Tongue (tissue), 2 donors: ENCODE data around the gene OR8A1. TPM values are rescaled to one million over a fixed set of nuclear protein-coding genes. Genes with fewer than 3 reads are reported as not detected.

Experiments used
- DNase-seq: peaks from one replicate; pipeline ENCODE4 v3.0.0-alpha.2; 2015
- total RNA-seq: library from RNA; depleted of rRNA; stranded (reverse); fragments of >200 nt; gene quantifications from one replicate; pipeline ENCODE4 v1.2.3, GENCODE V29; 2014

OR8A1 gene
- not detected for total RNA-seq

GRCh38 chr11:124569697-124570096 is at the start of gene OR8A1:
Gene OR8A1, plus strand, starts transcription at chr11:124569997. Its CDS starts 123 bp downstream, at chr11:124570120.
- DNase-seq = no peak

- no peak for DNase-seq
These were observed 49.3 kb upstream of the OR8A1 start for GRCh38 chr11:124520550-124520854.

- no peak for DNase-seq
These were observed 36.2 kb upstream of the OR8A1 start for GRCh38 chr11:124533626-124534025.

- no peak for DNase-seq
These were observed 35.7 kb upstream of the OR8A1 start for GRCh38 chr11:124534051-124534450.

GRCh38 chr11:124535552-124536232 is 34.1 kb upstream of the OR8A1 start:
- DNase-seq = no peak

DNA sequence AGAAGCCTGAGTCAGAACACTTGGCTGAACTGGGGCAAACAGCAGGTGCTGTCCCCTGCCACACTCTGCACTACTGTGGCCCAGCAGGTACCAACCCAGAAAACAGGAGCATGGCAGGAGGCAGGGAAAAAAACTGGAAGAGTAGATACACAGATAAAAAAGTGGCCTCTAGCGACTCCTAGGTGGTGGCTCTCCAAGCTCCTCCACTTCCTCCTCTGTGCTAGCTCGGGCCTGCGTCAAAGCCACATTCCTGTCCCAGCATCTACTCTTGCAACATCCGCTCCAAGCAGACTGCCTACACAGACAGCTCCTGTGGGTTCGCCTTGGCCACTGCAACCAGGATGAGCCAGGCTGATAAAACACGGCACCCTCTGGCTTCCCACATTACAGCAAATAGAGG is 33.3 kb upstream of the OR8A1 start:
- DNase-seq = peak; percentile 9

DNA sequence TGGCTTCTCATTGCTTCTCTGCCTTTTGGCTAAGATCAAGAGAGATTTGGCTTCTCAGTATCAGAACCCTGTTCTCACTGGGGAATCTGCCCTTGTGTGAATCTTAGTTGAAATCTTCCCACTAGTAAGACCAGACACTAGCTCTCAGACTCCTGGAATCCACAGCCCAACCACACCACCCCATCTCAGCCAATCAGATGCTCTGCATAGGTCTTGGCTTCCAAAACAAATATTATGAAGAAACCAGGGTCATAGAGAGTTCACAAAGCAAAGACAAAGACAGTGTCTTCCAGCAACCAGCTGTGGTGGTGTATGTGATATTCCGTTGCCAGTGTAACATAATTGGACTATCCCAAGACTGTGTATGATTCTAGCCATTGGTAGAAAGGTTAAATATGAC is 31.8 kb upstream of the OR8A1 start:
- peak; percentile 36 for DNase-seq

GRCh38 chr11:124541204-124541603 is 28.6 kb upstream of the OR8A1 start:
- no peak for DNase-seq

- DNase-seq = no peak
These were observed 26.7 kb upstream of the OR8A1 start for GRCh38 chr11:124543145-124543544.

DNA sequence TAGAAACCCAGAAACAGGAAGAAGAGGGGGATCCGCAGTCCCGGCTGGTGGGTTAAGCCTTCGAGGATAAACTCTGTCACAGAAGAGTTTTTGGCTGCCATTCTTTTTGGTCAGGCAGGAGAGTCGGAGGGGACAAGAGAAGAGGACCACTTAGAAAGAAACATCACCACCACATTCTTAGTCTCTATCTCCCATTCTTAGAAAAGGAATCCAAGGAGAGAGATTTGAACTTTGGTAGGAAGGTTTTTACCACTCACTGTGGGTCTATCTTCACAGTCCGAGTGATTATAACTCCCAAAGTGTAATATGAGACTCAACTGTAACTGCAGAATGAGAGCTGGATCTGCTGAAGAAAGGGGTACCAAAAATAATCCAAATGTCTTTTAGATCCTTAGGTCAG is 26.2 kb upstream of the OR8A1 start, which contains the start of gene OR8B12:
TSS of gene OR8B12 (minus strand) at position 101 of the 400 bp plus-strand sequence. CDS start at position 101, 0 bp downstream.
- no peak for DNase-seq

- DNase-seq = no peak
These were observed 18.6 kb upstream of the OR8A1 start for GRCh38 chr11:124551189-124551588.

GRCh38 chr11:124551987-124552386 is 17.8 kb upstream of the OR8A1 start:
- no peak for DNase-seq

- no peak for DNase-seq
These were observed 13.0 kb upstream of the OR8A1 start for GRCh38 chr11:124556828-124557227.

- DNase-seq = no peak
These were observed 363 bp downstream of the OR8A1 start for GRCh38 chr11:124570160-124570559.

- peak; percentile 79 for DNase-seq
These were observed 8.1 kb downstream of the OR8A1 start for GRCh38 chr11:124577716-124578427.

DNA sequence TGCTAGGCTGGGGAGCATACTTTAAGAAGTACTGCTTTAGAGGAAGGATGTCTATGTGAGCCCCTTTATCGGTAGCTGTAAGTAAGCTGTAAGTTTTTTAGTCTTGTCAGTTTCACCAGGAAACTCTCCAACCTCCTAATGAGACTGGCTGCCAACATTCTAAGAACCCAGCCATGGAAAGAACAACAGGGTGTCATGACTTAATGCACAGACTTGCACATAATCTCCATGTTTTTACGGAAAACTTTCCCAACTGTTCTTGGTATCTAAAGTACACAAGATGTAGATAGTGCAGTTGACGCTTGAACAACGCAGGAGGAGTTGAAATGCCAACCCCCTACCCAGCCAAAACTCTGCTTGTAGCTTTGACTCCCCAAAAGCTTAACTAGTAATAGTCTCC is 9.0 kb downstream of the OR8A1 start:
- no peak for DNase-seq

DNA sequence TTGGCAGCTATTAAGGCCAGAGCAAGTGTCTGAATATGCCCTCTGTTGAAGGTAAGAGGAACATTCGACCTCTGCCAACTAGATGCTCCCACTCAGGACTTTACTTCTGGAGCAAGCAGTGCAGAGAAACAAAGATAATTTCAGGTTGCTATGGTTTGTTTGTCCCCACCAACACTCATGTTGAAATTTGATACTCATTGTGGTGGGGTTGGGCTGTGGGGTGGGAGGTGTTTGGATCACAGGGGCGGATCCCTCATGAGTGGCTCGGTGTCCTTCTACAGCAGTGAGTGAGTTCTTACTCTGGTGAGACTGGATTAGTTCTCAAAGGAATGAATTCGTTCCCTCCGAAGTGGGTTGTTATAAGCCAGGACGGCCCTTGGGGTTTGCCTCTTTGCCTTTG is 12.0 kb downstream of the OR8A1 start:
- no peak for DNase-seq

- DNase-seq = no peak
These were observed 12.8 kb downstream of the OR8A1 start for GRCh38 chr11:124582565-124582964.

DNA sequence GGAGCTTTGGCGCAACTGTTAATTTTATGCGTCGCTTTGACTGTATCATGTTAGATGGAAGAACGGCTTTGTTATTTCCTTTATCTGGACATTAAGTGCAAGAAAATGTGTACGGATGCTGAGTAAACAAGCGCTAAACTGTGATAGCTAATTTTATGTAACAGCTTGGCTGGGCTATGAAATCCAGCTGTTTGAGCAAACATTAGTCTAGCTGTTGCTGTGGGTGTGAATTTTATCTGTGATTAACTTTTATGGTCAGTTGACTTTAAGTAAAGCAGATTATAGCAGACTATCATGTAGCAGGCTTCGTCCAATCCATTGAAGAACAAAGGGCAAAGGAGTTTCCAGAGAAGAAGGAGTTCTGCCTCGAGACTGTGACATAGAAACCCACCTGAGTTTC is 14.0 kb downstream of the OR8A1 start:
- DNase-seq = no peak

GRCh38 chr11:124584681-124585372 is 15.0 kb downstream of the OR8A1 start:
- DNase-seq = no peak

- DNase-seq = peak; percentile 84
These were observed 16.6 kb downstream of the OR8A1 start for GRCh38 chr11:124586238-124586860.

DNA sequence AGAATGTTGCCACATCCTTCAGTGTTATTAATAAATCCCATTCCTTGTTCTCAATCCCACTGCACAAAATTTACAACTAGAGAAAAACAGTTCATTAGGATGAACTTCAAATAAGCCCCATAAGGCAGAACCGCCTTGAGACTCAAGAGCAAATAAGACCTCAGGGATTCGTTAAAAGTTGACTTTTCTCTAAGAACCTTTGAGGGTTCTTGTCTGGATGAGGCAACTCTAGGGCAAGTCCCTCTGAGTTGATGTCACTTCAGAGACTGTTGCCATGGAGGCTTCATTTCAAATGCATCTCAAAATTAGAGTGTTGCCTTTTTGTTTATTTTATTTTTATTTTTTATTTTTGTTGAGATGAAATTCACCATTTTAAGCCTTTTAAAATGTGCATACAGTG is 21.6 kb downstream of the OR8A1 start:
- no peak for DNase-seq

DNA sequence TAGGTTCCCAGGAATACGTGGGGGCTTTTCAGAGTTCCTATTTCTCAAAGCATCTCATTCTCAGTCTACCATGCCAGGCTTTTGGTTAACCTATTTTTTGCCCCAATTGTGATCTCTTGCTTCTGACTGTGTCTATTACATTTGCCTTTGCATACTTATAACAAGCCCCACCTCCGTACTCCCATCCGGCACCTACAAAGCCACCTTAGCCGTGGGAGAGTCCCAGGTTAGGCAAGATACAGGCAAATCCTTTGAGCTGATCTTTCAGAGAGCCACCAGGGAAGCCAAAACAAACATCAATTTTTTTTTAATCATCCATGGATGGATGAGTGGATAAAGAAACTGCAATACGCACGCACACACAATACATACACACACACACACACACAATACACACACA is 22.8 kb downstream of the OR8A1 start:
- DNase-seq = no peak
